HG02678 (cell line): ENCODE data around the gene OVOL2.
"Not testable (repeated sequence)": the region's sequence is repeated elsewhere in the genome, so short reads cannot be mapped to it uniquely, and the experiment has no call there.

Experiments used
- ATAC-seq: cut with Tn5 transposase; IDR thresholded peaks from one replicate; pipeline ENCODE4 v1.9.1; 2021; ENCODE audit warnings: mild to moderate bottlenecking, moderate library complexity; ENCODE audit not compliant: unreplicated experiment

OVOL2 gene

GRCh38 chr20:18058661-18059467 lies 1.1 kb upstream of the OVOL2 start:
- ATAC-seq = no peak

- no peak for ATAC-seq
Measured at GRCh38 chr20:18057994-18058349, 256 bp upstream of the OVOL2 start.

- ATAC-seq = no peak
Measured at GRCh38 chr20:18056174-18057100, 1.3 kb downstream of the OVOL2 start.

DNA sequence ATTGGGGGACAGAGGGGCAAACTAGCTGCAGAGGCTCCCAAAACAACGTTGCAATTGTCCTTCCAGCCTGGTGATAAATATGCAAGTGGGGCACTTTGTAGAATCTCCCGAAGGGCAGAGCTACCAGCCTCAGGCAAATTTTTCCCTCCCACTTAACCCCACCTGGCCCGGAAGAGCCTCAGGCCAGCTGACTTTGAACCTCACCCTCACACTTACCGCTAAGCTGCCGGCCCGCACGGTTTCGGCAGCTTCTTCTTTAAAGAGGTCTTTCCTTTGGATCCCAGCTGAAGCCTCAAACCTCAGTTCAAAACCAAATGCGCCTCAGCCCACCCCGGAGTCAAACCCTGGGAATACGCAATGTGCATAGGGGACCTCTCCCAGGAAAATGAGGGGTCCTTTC lies 2.5 kb downstream of the OVOL2 start:
- no peak for ATAC-seq

GRCh38 chr20:18052856-18053255 lies 4.9 kb downstream of the OVOL2 start:
- no peak for ATAC-seq

GRCh38 chr20:18050628-18051027 lies 7.1 kb downstream of the OVOL2 start:
- no peak for ATAC-seq

DNA sequence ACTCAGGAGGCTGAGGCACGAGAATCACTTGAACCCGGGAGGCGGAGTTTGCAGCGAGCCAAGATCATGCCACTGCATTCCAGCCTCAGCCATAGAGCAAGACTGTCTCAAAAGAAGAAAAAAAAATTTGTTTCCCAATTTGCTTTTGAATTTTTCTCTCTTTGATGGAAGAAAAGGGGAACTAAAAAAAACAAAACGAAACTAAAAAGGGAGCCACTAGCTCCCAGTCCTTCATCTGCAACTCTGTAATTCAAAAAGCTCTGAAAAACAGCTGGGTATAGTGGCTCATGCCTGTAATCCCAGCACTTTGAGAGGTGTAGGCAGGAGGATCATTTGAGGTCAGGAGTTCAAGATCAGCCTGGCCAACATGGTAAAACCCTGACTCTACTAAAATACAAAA lies 9.5 kb downstream of the OVOL2 start:
- ATAC-seq = no peak

DNA sequence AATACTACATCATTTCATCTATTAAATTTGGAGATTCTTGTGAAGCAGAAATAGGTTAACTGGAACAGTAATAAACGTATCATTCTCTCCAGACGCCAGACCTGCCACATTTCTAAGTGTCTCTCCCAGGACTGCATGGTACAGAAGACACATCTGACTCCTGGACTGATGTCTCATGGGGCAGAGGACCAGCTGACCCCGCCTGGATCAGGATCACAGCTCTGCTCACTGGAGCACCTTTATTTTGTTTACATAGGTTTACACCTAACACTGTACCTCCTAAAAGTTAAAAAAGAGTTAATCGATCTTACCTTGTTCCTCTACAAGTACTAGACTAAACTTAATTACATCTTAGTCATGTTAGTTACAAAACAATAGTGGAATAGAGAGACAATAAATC lies 11.2 kb downstream of the OVOL2 start:
- no peak for ATAC-seq

DNA sequence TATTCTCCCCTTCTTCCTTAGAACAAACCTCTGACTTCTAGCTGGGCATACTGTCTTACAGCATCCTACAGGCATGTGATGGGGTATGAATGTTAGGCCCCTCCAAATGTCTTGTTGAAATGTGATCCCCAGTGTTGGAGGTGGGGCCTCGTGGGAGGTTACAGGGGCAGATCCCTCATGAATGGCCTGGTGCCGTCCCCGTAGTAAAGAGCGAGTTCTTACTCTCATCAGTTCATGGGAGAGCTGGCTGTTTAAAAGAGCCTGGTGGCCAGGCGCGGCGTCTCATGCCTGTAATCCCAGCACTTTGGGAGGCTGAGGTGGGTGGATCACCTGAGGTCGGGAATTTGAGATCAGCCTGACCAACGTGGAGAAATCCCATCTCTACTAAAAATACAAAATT lies 15.5 kb downstream of the OVOL2 start:
- no peak for ATAC-seq

- no peak for ATAC-seq
Measured at GRCh38 chr20:18041462-18041861, 16.3 kb downstream of the OVOL2 start.

DNA sequence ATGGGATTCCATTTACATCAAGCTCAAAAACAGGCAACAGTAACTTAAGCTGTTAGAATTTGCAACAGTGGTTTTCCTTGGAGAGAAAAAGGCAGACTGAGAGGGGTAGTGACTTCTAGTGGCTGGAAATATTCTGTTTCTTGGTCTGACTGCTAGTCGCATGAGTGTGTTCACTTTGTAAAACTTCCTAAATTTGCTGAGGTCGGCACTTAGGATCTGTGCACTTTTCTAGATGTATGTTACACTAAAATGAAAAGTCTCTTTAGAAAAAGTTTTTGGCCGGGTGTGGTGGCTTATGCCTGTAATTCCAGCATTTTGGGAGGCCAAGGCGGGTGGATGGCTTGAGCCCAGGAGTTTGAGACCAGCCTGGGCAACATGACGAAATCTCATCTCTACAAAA lies 18.7 kb downstream of the OVOL2 start:
- ATAC-seq = no peak

DNA sequence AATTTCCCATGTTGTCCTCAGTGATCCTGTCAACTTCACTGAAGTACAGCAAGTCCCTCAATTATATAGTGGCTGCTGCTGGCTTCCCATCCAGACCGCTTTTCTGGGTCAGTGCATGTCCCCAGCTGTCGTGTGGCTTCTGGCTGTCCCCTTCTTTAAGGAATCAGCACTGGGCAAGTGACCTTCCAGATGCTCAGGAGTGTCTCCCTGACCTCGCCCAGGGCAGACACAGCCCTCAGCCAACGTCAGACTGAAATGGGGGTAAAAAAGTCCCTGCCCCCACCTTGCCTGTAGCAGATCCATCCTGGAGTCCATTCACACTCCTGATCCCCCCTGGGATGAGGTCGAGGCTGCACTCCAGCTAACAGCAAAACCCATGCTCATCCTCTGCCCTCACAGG lies 23.7 kb downstream of the OVOL2 start:
- ATAC-seq = no peak

DNA sequence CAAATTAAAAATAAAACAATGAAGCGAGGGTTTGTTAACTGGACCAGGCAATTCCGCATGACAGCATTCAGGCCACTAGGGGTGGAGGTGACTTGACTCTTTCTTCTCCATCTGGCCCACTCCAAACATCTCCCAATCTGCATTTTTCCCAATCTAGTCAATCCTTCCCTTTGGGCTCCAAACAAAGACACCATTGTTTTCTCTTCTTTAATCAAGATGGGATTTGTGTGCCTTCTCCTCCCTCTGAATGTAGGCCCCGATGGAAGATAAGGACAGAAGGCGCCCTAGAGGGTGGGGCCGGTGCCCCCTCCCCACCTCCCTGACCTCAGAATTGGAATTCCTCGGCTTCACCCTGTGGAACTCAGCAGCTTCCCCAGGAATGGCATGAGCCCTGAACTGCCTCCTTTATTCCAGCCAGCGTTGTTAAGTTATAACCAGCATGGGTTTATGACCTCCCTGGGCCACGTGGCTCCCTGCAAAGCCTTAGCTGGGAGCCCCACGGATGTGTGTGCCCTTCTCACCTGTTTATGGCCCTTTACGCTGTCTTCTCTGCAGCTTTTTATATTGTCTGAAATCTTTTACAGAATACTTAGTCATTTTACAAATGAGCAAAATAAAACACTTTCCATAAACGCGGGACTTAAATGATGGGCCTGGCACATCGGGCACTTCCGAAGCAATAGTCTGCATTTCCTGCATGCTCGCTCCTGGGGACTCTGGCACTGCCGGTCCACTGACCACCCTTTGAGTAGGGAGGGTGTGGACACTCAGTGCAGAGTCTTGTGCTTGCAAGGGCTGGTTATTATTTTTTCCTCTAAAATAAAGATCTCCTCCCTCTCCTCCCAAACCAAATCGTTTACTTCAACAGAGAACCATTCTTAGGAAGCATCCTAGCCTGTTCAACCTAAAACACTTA lies 24.5 kb downstream of the OVOL2 start:
- no peak for ATAC-seq

- ATAC-seq = no peak
Measured at GRCh38 chr20:18031888-18032509, 25.7 kb downstream of the OVOL2 start.

DNA sequence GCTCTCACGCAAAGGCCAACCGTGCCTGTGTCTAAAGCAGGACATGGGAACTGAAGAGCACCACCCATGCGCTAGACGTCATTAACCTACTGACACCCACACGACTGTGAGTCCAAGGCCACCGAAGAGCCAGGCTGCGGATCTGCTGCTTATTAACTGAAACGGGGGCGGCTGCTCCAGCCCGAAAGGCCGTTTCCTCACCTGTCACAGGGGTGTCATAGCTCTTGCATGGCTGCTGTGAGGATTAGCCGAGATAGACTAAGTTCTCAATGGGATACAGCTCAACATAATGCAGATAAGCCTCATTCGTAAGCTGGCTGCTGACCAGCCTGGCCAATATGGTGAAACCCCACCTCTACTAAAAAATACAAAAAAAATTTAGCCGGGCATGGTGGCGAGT lies 26.7 kb downstream of the OVOL2 start:
- no peak for ATAC-seq

DNA sequence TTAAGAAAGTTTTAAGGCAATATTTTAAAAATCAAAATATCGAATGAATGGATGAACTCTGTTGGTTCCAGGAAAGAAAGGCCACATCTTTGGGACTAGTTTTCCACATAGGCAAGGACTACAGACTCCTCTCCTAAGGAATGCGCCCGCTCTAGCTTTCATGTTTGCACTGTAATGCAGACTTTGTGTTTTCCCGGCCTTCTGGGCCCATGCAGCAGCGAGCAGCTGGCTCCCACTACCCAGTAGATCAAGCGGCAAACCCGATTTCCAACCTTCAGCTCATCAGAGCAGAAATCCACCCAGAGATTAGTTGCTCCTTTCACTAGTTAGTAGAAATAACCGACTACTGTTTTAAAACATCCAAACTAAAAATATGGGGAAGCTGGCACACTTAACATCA lies 27.7 kb downstream of the OVOL2 start:
- ATAC-seq = no peak

DNA sequence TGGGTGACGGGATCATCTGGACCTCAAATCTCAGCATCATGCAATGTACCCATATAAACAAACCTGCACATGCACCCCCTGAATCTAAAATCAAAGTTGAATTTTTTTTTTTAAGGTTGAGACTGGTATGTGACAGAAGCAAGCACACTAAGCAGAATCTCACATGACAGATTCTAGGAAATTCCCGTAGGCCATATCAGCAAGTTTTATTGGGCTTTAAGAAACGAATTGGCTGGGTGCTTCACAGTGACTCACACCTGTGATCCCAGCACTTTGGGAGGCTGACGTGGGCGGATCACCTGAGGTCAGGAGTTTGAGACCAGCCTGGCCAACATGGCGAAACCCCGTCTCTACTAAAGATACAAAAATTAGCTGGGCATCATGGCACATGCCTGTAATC lies 30.7 kb downstream of the OVOL2 start:
- ATAC-seq = not testable (repeated sequence)

- ATAC-seq = no peak
Measured at GRCh38 chr20:18024606-18025127, 33.0 kb downstream of the OVOL2 start.

GRCh38 chr20:18020931-18021330 lies 36.8 kb downstream of the OVOL2 start:
- no peak for ATAC-seq

DNA sequence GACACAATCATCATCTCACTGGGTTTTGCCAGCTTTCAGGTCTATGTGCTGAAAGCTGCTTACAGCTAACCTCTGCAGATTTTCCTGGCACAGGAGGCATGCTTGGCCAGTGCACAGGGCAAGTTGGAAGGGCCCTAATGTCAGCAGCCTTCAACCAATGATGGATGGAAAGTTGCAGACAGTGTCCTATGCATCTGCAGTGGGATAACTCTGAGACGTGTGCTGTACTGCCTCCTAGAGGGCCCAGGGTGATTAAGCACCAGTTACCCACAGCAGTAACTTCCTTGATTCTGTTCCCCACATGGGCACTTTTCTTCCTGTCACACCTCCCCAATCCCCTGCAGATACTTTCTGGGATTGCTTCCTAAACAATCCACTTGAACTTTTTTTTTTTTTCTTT lies 38.6 kb downstream of the OVOL2 start:
- peak; percentile 62 for ATAC-seq
